Body of pancreas (tissue), 4 donors: Measurements from ENCODE around the gene ARMC12.

Experiments used
- POLR2A ChIP-seq, 3 donors: fragments of 450-650 bp; IDR thresholded peaks; one replicate each; pipeline ENCODE4 v1.6.1; 2016; ENCODE audit warnings: antibody characterized with exemption in 3 of 3, mild to moderate bottlenecking in 2 of 3
- TF ChIP-seq, protein P1 (sequence below), 7 experiments: fragments of 450-650 bp in 4 of 7; fragments of 200-600 bp in 3 of 7; sonication (generic) in 3 of 7; IDR thresholded peaks; one replicate each; pipeline ENCODE4 v1.5.1; 2016 to 2019; ENCODE audit warnings: antibody characterized with exemption in 7 of 7

DNA sequence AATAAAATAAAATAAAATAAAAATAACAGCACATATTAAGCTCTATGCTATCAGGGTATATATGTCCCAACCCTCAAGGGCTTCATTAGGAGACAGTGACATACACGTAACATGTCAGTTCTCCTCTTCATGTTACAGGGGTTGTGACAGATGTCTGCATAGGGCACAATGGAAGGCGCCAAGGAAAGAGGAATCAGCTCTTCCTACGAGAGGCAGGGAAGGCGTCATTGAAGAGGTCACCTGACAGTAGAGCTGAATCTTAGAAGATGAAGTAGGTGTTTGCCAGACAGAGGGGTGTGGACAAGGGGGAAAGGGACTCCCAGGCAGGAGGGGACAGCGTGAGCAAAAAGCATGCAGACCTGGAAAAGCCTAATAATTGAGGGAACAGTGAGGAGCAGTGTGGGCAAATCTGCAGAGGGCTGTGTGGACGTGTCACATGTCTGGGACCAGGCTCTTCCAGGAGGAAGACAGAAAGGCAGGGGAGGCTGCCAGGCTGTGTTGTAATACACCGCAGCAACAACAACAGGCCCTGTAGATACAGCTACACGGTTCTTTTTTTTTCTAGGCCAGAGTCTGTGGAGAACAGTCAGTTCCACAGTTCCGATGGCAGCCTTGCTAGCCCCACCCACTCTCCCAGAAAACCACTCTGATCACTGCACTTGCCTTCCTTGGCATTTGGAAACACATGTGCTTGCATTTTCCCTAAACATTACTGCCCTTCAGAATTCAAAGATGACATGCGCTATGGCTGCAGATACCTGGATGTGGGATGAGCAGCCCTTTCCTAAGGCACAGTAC is 45.6 kb upstream of the ARMC12 start:
- TF ChIP-seq, protein P1, sequence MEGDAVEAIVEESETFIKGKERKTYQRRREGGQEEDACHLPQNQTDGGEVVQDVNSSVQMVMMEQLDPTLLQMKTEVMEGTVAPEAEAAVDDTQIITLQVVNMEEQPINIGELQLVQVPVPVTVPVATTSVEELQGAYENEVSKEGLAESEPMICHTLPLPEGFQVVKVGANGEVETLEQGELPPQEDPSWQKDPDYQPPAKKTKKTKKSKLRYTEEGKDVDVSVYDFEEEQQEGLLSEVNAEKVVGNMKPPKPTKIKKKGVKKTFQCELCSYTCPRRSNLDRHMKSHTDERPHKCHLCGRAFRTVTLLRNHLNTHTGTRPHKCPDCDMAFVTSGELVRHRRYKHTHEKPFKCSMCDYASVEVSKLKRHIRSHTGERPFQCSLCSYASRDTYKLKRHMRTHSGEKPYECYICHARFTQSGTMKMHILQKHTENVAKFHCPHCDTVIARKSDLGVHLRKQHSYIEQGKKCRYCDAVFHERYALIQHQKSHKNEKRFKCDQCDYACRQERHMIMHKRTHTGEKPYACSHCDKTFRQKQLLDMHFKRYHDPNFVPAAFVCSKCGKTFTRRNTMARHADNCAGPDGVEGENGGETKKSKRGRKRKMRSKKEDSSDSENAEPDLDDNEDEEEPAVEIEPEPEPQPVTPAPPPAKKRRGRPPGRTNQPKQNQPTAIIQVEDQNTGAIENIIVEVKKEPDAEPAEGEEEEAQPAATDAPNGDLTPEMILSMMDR (IDR thresholded peaks at IDR 0.05), result no peak
- TF ChIP-seq POLR2A (IDR thresholded peaks at IDR 0.05), result peak in 1 of 3 donors; percentile 43
